GM12801 (cell line): ENCODE measurements around the gene ARF1.

ENCODE experiments used
- TF ChIP-seq, protein P1 (sequence below): IDR thresholded peaks from one replicate; pipeline ENCODE4 v1.5.1; 2011; ENCODE audit warnings: control low read depth; ENCODE audit not compliant: insufficient read length; ENCODE audit errors: extremely low read depth

ARF1 gene

DNA sequence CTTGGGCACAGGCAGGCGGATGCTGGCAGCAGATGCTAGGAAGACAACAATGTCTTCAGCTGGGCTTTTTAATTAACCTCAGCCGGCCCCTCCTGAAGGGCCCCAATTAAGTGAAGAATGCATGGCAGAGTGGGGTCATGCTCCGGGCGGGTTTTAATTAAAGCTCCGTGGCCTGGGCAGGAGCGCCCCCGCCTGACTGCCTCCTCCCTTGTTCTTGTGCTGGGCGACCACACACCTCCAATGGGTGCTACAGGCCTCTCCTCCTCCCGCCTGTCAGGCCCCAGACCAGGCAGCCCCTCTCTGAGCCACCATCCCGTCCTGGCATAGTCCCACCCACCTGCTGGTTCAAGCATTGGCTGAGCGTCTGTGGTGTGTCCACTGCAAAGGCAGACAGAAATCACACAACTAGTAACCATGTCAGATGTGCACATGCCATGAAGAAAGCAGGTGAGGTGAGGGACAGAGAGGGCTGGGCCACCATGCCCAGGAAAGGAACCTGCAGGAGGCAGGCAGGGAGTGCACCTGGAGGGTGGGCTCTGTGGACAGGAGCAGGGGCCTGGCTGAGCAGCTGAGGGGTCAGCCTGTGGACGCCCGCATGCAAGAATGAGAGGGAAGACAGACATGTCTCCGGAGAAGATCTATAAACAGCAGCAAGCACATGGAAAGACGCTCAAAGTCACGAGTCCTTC is 8.5 kb upstream of the ARF1 start:
- TF ChIP-seq, protein P1, sequence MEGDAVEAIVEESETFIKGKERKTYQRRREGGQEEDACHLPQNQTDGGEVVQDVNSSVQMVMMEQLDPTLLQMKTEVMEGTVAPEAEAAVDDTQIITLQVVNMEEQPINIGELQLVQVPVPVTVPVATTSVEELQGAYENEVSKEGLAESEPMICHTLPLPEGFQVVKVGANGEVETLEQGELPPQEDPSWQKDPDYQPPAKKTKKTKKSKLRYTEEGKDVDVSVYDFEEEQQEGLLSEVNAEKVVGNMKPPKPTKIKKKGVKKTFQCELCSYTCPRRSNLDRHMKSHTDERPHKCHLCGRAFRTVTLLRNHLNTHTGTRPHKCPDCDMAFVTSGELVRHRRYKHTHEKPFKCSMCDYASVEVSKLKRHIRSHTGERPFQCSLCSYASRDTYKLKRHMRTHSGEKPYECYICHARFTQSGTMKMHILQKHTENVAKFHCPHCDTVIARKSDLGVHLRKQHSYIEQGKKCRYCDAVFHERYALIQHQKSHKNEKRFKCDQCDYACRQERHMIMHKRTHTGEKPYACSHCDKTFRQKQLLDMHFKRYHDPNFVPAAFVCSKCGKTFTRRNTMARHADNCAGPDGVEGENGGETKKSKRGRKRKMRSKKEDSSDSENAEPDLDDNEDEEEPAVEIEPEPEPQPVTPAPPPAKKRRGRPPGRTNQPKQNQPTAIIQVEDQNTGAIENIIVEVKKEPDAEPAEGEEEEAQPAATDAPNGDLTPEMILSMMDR, result no peak

DNA sequence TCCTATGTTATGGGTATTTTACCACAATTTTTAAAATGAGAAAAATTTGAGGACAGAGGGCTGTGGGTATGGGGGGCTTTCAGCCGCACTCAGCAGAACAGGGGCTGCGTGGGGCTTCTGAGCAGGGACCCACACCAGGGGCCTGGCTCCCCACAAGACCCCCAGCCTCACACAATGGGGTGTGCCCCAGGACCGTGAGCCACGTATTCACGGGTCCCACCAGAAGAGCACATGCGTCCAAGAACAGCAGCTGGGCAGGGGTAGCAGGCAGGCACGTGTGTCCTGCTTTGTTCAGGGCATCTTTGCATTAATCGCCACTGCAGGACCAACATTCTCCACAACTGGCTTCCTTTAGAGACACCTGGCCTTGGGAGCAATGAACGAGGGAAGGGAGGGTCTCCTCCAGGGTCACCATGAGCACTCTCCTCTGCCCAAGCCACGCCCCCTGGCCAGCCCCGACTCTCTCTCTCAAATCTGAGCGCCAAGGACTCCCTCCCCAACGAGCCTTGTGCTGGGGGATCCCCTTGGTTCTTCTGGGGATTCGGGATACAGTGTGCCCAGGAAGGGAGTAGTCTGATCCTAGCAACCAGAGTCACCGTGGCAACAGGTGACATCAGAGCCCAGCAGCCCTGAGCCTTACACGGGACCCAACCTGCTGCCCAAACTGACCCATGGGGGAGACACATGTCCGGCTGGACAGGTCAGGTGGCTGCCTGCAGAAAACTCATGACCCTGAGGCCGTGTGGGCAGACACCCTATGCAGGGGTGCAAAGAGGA is 7.4 kb upstream of the ARF1 start:
- TF ChIP-seq, protein P1, result no peak

DNA sequence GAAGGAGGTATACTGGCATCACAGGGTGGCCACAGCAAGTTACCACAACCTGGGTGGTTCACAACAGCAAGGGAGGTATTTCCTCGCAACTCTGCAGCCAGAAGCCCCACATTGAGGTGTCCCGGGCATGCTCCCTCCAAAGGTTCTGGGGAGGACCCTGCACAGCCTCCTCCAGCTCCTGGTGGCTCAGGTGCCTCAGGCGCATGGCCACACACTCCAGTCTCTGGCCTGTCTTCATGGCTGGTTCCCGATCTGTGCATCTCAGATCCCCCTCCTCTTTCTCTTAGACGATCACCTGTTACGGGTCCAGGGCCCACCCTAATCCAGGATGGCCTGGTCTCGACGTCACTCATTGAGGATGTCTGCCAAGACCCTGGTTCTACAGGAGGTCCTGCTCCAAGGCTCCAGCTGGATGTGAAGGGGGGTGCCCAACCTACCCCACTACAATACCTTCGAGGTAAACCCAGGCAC is 6.7 kb upstream of the ARF1 start:
- TF ChIP-seq, protein P1, result no peak

DNA sequence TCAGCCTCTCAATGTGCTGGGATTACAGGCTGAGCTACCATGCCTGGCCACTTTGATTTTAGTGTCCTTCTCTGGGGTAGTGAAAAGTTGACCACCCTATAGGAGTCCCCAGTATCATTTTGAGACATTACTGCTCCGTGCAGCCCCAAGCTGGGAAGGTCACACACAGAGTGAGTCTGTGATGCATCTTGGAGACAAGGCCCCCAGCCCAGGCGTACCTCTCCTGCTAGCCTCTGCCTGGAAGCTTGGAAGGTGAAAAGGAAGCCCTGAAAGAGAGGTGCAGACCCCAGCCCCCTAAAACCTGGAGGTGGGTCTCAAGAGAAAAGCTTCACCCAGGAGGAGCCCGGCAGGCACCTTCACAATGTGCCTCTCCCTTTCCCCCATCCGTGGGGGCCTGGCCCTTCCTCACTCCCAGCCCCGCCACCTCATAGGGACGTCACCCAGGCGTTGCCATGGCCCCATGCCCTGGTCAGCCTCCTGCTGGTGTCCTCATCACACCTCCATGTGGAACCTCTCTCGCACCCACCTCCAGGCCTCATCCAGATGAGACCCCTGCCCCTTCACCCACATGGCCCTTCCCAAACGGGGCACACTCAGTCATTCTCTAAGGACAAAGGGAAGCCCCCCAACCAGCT is 5.6 kb upstream of the ARF1 start:
- TF ChIP-seq, protein P1, result no peak

DNA sequence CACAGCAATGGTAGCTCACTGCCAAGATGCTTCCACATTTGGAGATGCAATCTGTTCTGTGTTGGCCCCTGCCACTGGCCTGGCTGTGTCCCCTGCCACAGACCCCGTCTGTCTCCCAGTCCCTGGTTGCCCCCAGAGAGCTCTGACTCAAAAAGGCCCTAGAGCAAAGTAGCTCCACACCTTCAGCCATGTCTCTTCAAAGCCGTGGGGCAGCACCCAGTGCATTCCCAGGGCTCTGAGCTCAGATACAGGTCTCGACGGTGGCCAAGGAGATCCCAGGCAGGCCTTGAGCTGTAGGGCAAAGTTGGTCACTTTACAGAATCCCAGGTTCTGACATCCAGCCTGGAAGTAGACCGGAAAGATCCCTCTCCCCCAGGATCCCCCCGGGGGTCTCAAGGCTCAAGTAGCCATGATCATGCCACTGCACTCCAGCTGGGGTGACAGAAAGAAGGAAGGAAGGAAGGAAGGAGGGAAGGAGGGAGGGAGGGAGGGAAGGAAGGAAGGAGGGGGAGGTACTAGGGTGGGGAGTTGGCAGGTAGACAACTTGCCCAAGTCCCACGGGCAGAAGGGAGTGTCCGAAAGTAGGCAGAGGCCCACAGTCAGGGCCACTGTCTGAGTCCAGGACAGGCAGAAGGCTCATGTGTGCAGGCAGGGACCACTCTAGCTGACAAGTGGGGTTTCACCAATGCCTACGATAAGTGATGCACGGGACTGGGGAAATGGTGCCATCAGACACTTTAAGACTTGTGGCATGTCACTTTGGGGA is 4.8 kb upstream of the ARF1 start:
- TF ChIP-seq, protein P1, result no peak

DNA sequence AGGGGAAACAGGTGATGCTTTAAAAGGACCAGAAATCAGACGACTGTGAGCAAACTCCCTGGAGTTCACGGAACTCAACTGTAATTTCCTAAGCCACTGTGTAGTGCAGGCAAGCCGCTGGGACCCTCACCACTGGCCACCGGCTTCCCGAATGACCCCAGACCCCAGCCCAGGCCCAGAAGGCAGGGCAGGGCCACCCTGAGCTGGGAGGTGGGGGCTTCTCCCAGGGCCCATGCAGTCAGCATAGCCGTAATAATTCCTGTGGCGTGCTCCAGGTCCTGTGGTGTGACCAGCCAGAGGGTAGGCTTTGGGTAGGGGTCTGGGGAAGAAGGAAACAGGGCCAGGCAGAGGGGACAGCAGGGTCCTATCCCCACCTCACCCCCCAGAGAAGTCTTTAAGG is 3.5 kb upstream of the ARF1 start:
- TF ChIP-seq, protein P1, result no peak
